ENCODE data around the gene MTMR2. TPM values are rescaled to one million over a fixed set of nuclear protein-coding genes. Genes with fewer than 3 reads are reported as not detected.

The MTMR2 gene
- total RNA-seq, 2 donors from 2014 or later = 32.8 to 37.7 TPM

GRCh38 chr11:95937358-95937757, 13.5 kb upstream of the MTMR2 start:
- H3K27ac ChIP-seq = no peak overlapping the region
- no peaks in the 10 kb centered on the region for H3K4me1 ChIP-seq (replicated peaks)
- DNase-seq (ENCODE audit: low spot score) = no peak
- no peaks in the 10 kb centered on the region for H3K27me3 ChIP-seq (replicated peaks; ENCODE audit: insufficient read depth)
- no peak overlapping the region for H3K4me3 ChIP-seq
- H3K36me3 ChIP-seq = no peaks in the 10 kb centered on the region
- intact Hi-C loops (cut with DNase I) = no loop called here
- H3K9me3 ChIP-seq = no peaks in the 10 kb centered on the region
- no peak for TF ChIP-seq POLR2AphosphoS5 (IDR thresholded peaks at IDR 0.05)
- TF ChIP-seq POLR2A (IDR thresholded peaks at IDR 0.05) = no peak
- TF ChIP-seq CTCF (IDR thresholded peaks at IDR 0.05) = no peak

- Histone ChIP-seq H3K27me3 (replicated peaks; ENCODE audit: insufficient read depth) (no peaks in the 10 kb centered on the region), H3K4me3 (no peak overlapping the region), H3K36me3 (no peaks in the 10 kb centered on the region), H3K9me3 (no peaks in the 10 kb centered on the region), H3K4me1 (replicated peaks) (no peaks in the 10 kb centered on the region), H3K27ac (no peak overlapping the region)
- TF ChIP-seq CTCF (IDR thresholded peaks at IDR 0.05) (no peak), POLR2A (IDR thresholded peaks at IDR 0.05) (no peak), POLR2AphosphoS5 (IDR thresholded peaks at IDR 0.05) (no peak)
- 92% methylated on average over 5 of the region's 5 CpGs for WGBS
- intact Hi-C loops (cut with DNase I) = no loop called here
- DNase-seq (ENCODE audit: low spot score) = no peak
Measured at GRCh38 chr11:95933594-95933993, 9.7 kb upstream of the MTMR2 start.

GRCh38 chr11:95931916-95932315, 8.0 kb upstream of the MTMR2 start:
- 83% methylated on average over 1 of the region's 1 CpG for WGBS

GRCh38 chr11:95930948-95931347, 7.0 kb upstream of the MTMR2 start:
- H3K4me3 ChIP-seq = no peak overlapping the region
- H3K9me3 ChIP-seq = no peaks in the 10 kb centered on the region
- 73% methylated on average over 1 of the region's 1 CpG for WGBS
- H3K27ac ChIP-seq = no peak overlapping the region
- H3K4me1 ChIP-seq (replicated peaks) = no peaks in the 10 kb centered on the region
- H3K36me3 ChIP-seq = no peaks in the 10 kb centered on the region
- intact Hi-C loops (cut with DNase I) = no loop called here
- DNase-seq (ENCODE audit: low spot score) = no peak
- no peak for TF ChIP-seq POLR2AphosphoS5 (IDR thresholded peaks at IDR 0.05)
- no peak for TF ChIP-seq POLR2A (IDR thresholded peaks at IDR 0.05)
- no peak for TF ChIP-seq CTCF (IDR thresholded peaks at IDR 0.05)
- H3K27me3 ChIP-seq (replicated peaks; ENCODE audit: insufficient read depth) = no peaks in the 10 kb centered on the region

More at GRCh38 chr11:95931916-95932315, 8.0 kb upstream of the MTMR2 start:
- intact Hi-C loops (cut with DNase I) = no loop called here
- no peaks in the 10 kb centered on the region for H3K27me3 ChIP-seq (replicated peaks; ENCODE audit: insufficient read depth)
- H3K9me3 ChIP-seq = no peaks in the 10 kb centered on the region
- H3K4me1 ChIP-seq (replicated peaks) = no peaks in the 10 kb centered on the region
- no peak overlapping the region for H3K27ac ChIP-seq
- no peak for DNase-seq (ENCODE audit: low spot score)
- H3K4me3 ChIP-seq = no peak overlapping the region
- H3K36me3 ChIP-seq = no peaks in the 10 kb centered on the region
- TF ChIP-seq CTCF (IDR thresholded peaks at IDR 0.05) = no peak
- TF ChIP-seq POLR2A (IDR thresholded peaks at IDR 0.05) = no peak
- TF ChIP-seq POLR2AphosphoS5 (IDR thresholded peaks at IDR 0.05) = no peak

GRCh38 chr11:95926726-95927125, 2.8 kb upstream of the MTMR2 start:
- Histone ChIP-seq H3K4me3 (no peak overlapping the region), H3K4me1 (replicated peaks) (no peaks in the 10 kb centered on the region), H3K27ac (no peak overlapping the region), H3K36me3 (no peaks in the 10 kb centered on the region), H3K27me3 (replicated peaks; ENCODE audit: insufficient read depth) (no peaks in the 10 kb centered on the region), H3K9me3 (no peaks in the 10 kb centered on the region)
- TF ChIP-seq POLR2A (IDR thresholded peaks at IDR 0.05) = no peak
- TF ChIP-seq CTCF (IDR thresholded peaks at IDR 0.05) = no peak
- no peak for TF ChIP-seq POLR2AphosphoS5 (IDR thresholded peaks at IDR 0.05)
- DNase-seq (ENCODE audit: low spot score) = no peak
- intact Hi-C loops (cut with DNase I) = no loop called here
- WGBS = 88% methylated on average over 1 of the region's 1 CpG

Data from prostate gland (tissue), 2 donors.